Measurements from ENCODE around the gene GLIS1. TPM values are rescaled to one million over a fixed set of nuclear protein-coding genes. Genes with fewer than 3 reads are reported as not detected.
A peak's percentile ranks its signal among the peaks of the same experiment; 100 is the strongest.

GLIS1 gene
- total RNA-seq, 1 donor: 2.9 TPM

- H3K4me2 ChIP-seq (ENCODE audit: insufficient read depth, low read length): no peak overlapping the region
- DNase-seq (ENCODE audit: insufficient read length, low spot score, missing footprints): no peak
- H3K27me3 ChIP-seq (ENCODE audit: insufficient read depth, low read length): peaks cover 56% of the 10 kb centered on the region
Observed at GRCh38 chr1:53477651-53478501, 261.1 kb downstream of the GLIS1 start.

GRCh38 chr1:53476579-53476978 lies 262.4 kb downstream of the GLIS1 start:
- no peaks in the 10 kb centered on the region for H4K20me1 ChIP-seq (ENCODE audit: insufficient read depth, low read length)
- no peak overlapping the region for H2AFZ ChIP-seq (ENCODE audit: low read length)
- no peak overlapping the region for H3K27ac ChIP-seq (ENCODE audit: low read depth, low read length)
- H3K9me3 ChIP-seq (ENCODE audit: low read depth, low read length): no peaks in the 10 kb centered on the region
- H3K27me3 ChIP-seq (ENCODE audit: insufficient read depth, low read length): peaks cover 45% of the 10 kb centered on the region
- H3K79me2 ChIP-seq (ENCODE audit: insufficient read depth, low read length): no peaks in the 10 kb centered on the region
- H3K4me3 ChIP-seq (ENCODE audit: insufficient read depth, low read length): no peak overlapping the region
- no peaks in the 10 kb centered on the region for H3K36me3 ChIP-seq (ENCODE audit: insufficient read depth, low read length)
- no peaks in the 10 kb centered on the region for H3K4me1 ChIP-seq (ENCODE audit: insufficient read depth, low read length)
- DNase-seq (ENCODE audit: insufficient read length, low spot score, missing footprints): no peak
- TF ChIP-seq CTCF (IDR thresholded peaks at IDR 0.05; ENCODE audit: extremely low read depth, low read depth, low read length): no peak
- H3K4me2 ChIP-seq (ENCODE audit: insufficient read depth, low read length): no peak overlapping the region

More at GRCh38 chr1:53477651-53478501, 261.1 kb downstream of the GLIS1 start:
- Histone ChIP-seq H2AFZ (ENCODE audit: low read length) (no peak overlapping the region), H3K9me3 (ENCODE audit: low read depth, low read length) (no peaks in the 10 kb centered on the region), H3K27ac (ENCODE audit: low read depth, low read length) (no peak overlapping the region), H4K20me1 (ENCODE audit: insufficient read depth, low read length) (no peaks in the 10 kb centered on the region), H3K4me1 (ENCODE audit: insufficient read depth, low read length) (no peaks in the 10 kb centered on the region), H3K4me3 (ENCODE audit: insufficient read depth, low read length) (no peak overlapping the region), H3K79me2 (ENCODE audit: insufficient read depth, low read length) (no peaks in the 10 kb centered on the region), H3K36me3 (ENCODE audit: insufficient read depth, low read length) (no peaks in the 10 kb centered on the region)
- no peak for TF ChIP-seq CTCF (IDR thresholded peaks at IDR 0.05; ENCODE audit: extremely low read depth, low read depth, low read length)

- Histone ChIP-seq H2AFZ (ENCODE audit: low read length) (no peak overlapping the region), H3K27ac (ENCODE audit: low read depth, low read length) (no peak overlapping the region), H3K36me3 (ENCODE audit: insufficient read depth, low read length) (no peaks in the 10 kb centered on the region), H3K27me3 (ENCODE audit: insufficient read depth, low read length) (peaks cover 41% of the 10 kb centered on the region), H3K79me2 (ENCODE audit: insufficient read depth, low read length) (no peaks in the 10 kb centered on the region), H4K20me1 (ENCODE audit: insufficient read depth, low read length) (no peaks in the 10 kb centered on the region), H3K4me3 (ENCODE audit: insufficient read depth, low read length) (no peak overlapping the region), H3K4me2 (ENCODE audit: insufficient read depth, low read length) (no peak overlapping the region), H3K4me1 (ENCODE audit: insufficient read depth, low read length) (no peaks in the 10 kb centered on the region), H3K9me3 (ENCODE audit: low read depth, low read length) (no peaks in the 10 kb centered on the region)
- DNase-seq (ENCODE audit: insufficient read length, low spot score, missing footprints): no peak
- no peak for TF ChIP-seq CTCF (IDR thresholded peaks at IDR 0.05; ENCODE audit: extremely low read depth, low read depth, low read length)
Observed at GRCh38 chr1:53475664-53476063, 263.3 kb downstream of the GLIS1 start.

- Histone ChIP-seq H3K27me3 (ENCODE audit: insufficient read depth, low read length) (peaks cover 29% of the 10 kb centered on the region), H3K9me3 (ENCODE audit: low read depth, low read length) (no peaks in the 10 kb centered on the region), H3K79me2 (ENCODE audit: insufficient read depth, low read length) (no peaks in the 10 kb centered on the region), H3K27ac (ENCODE audit: low read depth, low read length) (no peak overlapping the region), H3K4me1 (ENCODE audit: insufficient read depth, low read length) (no peaks in the 10 kb centered on the region), H3K36me3 (ENCODE audit: insufficient read depth, low read length) (no peaks in the 10 kb centered on the region), H3K4me2 (ENCODE audit: insufficient read depth, low read length) (no peak overlapping the region), H4K20me1 (ENCODE audit: insufficient read depth, low read length) (no peaks in the 10 kb centered on the region), H2AFZ (ENCODE audit: low read length) (no peak overlapping the region), H3K4me3 (ENCODE audit: insufficient read depth, low read length) (no peak overlapping the region)
- DNase-seq (ENCODE audit: insufficient read length, low spot score, missing footprints): no peak
- TF ChIP-seq CTCF (IDR thresholded peaks at IDR 0.05; ENCODE audit: extremely low read depth, low read depth, low read length): peak; percentile 48
Observed at GRCh38 chr1:53473463-53473862, 265.5 kb downstream of the GLIS1 start.

All from osteoblast (primary cell).